ENCODE data around the gene ZNF592.
"Not testable (repeated sequence)": the region's sequence is repeated elsewhere in the genome, so short reads cannot be mapped to it uniquely, and the experiment has no call there.

ZNF592 gene

DNA sequence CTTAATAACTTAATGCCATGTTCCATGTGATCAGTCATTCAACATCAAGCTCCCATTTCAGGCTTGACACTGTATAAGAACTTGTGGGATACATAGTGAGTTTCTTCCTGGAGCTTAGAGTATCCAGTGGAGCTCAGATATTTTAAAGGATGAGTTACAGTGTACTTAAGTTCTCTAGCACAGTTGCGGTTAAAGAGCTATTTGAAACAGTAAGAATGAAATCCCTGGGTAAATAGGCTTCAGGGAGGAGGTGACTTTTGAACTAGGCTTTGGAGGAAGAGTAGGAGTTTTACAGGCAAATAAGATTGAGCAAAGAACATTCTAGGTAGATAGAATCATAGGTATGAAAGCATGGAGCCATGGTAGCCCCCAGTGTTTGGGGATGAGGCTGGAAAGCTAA is 3.8 kb downstream of the ZNF592 start (continued):
- TF ChIP-seq ZBTB1 (tag by site-specific recombination; IDR thresholded peaks at IDR 0.05) (no peak), ZNF155 (tag by site-specific recombination; IDR thresholded peaks at IDR 0.05) (no peak)

DNA sequence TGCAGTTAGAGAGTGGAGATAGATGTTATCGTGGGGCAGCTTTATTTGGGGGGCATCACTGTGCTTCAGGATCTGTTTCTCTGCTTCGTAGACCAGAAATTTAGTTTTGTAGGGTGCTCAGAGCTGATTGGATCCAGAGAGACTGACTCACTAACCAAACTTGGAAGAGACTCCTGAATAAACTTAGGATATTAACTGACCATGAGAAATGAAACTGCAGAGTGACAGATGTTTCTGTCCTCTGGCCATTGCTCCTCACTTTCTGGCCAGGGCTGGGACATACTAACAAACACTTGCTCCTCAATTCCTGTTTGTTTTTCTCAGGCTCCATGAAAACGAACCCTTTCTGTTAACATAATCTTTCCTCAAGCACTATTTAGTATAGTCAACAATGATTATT is 4.3 kb downstream of the ZNF592 start:
- Histone ChIP-seq H3K4me1 (ENCODE audit: control insufficient read depth, insufficient read depth, low read length) (peaks cover 22% of the 10 kb centered on the region), H3K4me3 (ENCODE audit: low read depth, low read length) (no peak overlapping the region), H3K36me3 (ENCODE audit: control insufficient read depth in 2 of 2, insufficient read depth in 1 of 2, low read length in 2 of 2) (peaks cover 4 to 7% of the 10 kb centered on the region in 2 experiments; a peak in 2 of 3 replicates), H3K27ac (ENCODE audit: extremely low read depth, low read depth, low read length) (no peak overlapping the region), H3K9me3 (ENCODE audit: control insufficient read depth, insufficient read depth, low read depth, low read length) (no peaks in the 10 kb centered on the region)
- POLR2A ChIA-PET: interaction anchor here (1.5 kb wide), 1 partner anchor 37 kb away, joined by 4 read pairs; the partner anchor contains the start of gene SEC11A
- TF ChIP-seq ZNF560 (tag by site-specific recombination; IDR thresholded peaks at IDR 0.05; ENCODE audit: borderline replicate concordance): no peak
- no peak for TF ChIP-seq OSR2 (tag by site-specific recombination; IDR thresholded peaks at IDR 0.05)
- TF ChIP-seq ZBTB48 (tag by site-specific recombination; IDR thresholded peaks at IDR 0.05): no peak
- TF ChIP-seq ZBTB1 (tag by site-specific recombination; IDR thresholded peaks at IDR 0.05): no peak
- TF ChIP-seq ZNF654 (tag by site-specific recombination; IDR thresholded peaks at IDR 0.05; ENCODE audit: low read depth): no peak
- TF ChIP-seq ZNF112 (tag by site-specific recombination; IDR thresholded peaks at IDR 0.05): no peak
- CTCF ChIA-PET: interaction anchor here (0.6 to 0.7 kb wide), 2 partner anchors 94 to 152 kb away, joined by 3 read pairs; no protein-coding TSS in a partner anchor

DNA sequence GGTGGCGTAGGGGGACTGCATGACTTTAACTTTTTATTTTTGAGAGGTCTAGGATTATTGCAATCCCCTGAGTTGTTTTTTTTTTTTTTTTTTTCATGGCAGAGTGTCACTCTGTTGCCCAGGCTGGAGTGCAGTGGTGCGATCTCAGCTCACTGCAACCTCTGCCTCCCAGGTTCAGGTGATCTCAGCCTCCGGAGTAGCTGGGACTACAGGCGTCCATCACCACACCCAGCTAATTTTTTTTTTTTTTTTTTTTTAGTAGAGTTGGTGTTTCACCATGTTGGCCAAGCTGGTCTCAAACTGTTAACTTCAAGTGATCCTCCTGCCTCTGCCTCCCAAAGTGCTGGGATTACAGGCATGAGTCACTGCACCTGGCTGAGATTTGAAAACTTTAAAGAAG is 6.5 kb downstream of the ZNF592 start:
- POLR2A ChIA-PET: interaction anchor here (0.6 kb wide), 1 partner anchor 36 kb away, joined by 7 read pairs; no protein-coding TSS in a partner anchor
- H3K27ac ChIP-seq (ENCODE audit: extremely low read depth, low read depth, low read length); H3K36me3 ChIP-seq (ENCODE audit: control insufficient read depth in 2 of 2, insufficient read depth in 1 of 2, low read length in 2 of 2); CTCF ChIA-PET; H3K9me3 ChIP-seq (ENCODE audit: control insufficient read depth, insufficient read depth, low read depth, low read length); H3K4me3 ChIP-seq (ENCODE audit: low read depth, low read length): not testable (repeated sequence)
- H3K4me1 ChIP-seq (ENCODE audit: control insufficient read depth, insufficient read depth, low read length): peaks cover 25% of the 10 kb centered on the region
- peak; percentile 71; the same call in 1 of the 2 replicates for TF ChIP-seq ZNF394 (tag by site-specific recombination; IDR thresholded peaks at IDR 0.05; ENCODE audit: borderline replicate concordance)
- TF ChIP-seq, protein P1, sequence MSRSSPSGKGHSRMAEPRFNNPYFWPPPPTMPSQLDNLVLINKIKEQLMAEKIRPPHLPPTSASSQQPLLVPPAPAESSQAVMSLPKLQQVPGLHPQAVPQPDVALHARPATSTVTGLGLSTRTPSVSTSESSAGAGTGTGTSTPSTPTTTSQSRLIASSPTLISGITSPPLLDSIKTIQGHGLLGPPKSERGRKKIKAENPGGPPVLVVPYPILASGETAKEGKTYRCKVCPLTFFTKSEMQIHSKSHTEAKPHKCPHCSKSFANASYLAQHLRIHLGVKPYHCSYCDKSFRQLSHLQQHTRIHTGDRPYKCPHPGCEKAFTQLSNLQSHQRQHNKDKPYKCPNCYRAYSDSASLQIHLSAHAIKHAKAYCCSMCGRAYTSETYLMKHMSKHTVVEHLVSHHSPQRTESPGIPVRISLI (tag by site-specific recombination; IDR thresholded peaks at IDR 0.05): peak; percentile 85

DNA sequence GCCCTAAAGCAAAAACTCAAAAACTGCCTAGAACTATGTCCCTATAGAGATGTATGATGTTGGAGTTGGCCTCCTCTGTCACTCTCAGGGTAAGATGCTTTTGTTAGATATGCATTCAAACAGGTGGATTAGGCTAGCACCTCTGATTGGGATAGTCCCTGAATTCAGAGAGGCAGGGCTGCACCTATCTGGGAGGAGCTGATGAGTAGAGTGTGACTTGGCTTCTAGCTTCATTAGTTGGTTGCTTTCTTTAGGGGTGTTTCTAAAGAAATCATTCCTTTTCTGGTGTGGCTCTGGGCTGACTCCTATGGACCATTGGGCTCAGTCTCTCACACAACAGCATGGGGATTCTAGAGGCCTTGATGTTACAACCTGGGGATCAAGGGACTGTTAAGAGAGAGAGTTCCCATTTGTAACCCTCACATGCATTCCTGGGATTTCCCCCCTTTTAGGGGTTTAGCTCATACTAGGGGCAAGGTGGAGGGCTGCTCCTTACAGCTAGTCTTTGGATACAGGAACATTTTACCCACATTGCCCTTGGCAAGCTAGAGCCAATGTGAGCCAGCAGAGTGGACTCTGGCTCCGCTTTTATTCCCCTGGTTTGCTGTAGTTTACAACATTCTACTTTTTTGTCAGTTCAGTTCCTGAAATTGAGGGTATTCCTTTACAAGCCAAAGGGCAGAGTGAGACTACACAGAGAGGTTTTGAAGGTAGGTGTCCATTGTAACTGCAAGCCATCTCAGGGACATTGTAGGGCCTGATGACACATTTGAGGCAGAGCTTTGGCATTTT is 7.5 kb downstream of the ZNF592 start:
- POLR2A ChIA-PET: interaction anchor here (0.6 kb wide), 1 partner anchor 13 kb away, joined by 5 read pairs; no protein-coding TSS in a partner anchor
- peaks cover 16% of the 10 kb centered on the region for H3K4me1 ChIP-seq (ENCODE audit: control insufficient read depth, insufficient read depth, low read length)
- no peaks in the 10 kb centered on the region for H3K9me3 ChIP-seq (ENCODE audit: control insufficient read depth, insufficient read depth, low read depth, low read length)

DNA sequence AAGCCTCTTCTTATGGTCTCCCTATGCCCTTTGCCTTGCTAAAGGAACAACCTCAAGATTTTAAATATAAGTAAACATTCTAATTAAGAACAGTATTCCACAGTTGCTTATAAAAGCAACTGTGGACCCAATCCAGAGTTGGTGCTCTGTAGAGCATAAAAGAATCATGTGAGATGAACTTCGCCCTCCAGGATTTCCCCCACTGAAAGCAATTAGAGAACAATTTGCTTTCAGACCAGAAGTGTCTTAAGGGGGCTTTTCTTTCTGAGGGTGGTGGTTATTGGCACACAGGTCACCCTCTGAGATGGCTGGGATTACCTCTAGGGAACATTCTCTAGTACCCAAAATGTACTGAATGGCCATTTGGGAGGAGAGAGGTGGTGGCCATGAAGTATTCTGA is 10.6 kb downstream of the ZNF592 start:
- Histone ChIP-seq H3K4me3 (ENCODE audit: low read depth, low read length) (no peak overlapping the region), H3K36me3 (ENCODE audit: control insufficient read depth in 2 of 2, insufficient read depth in 1 of 2, low read length in 2 of 2) (peaks cover 4 to 7% of the 10 kb centered on the region in 2 experiments; a peak in 2 of 3 replicates), H3K4me1 (ENCODE audit: control insufficient read depth, insufficient read depth, low read length) (peaks cover 20% of the 10 kb centered on the region), H3K27ac (ENCODE audit: extremely low read depth, low read depth, low read length) (no peak overlapping the region), H3K9me3 (ENCODE audit: control insufficient read depth, insufficient read depth, low read depth, low read length) (no peaks in the 10 kb centered on the region)
- TF ChIP-seq, protein P2, sequence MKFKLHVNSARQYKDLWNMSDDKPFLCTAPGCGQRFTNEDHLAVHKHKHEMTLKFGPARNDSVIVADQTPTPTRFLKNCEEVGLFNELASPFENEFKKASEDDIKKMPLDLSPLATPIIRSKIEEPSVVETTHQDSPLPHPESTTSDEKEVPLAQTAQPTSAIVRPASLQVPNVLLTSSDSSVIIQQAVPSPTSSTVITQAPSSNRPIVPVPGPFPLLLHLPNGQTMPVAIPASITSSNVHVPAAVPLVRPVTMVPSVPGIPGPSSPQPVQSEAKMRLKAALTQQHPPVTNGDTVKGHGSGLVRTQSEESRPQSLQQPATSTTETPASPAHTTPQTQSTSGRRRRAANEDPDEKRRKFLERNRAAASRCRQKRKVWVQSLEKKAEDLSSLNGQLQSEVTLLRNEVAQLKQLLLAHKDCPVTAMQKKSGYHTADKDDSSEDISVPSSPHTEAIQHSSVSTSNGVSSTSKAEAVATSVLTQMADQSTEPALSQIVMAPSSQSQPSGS (tag by site-specific recombination; IDR thresholded peaks at IDR 0.05; ENCODE audit: low read depth): no peak
- TF ChIP-seq, protein P3, sequence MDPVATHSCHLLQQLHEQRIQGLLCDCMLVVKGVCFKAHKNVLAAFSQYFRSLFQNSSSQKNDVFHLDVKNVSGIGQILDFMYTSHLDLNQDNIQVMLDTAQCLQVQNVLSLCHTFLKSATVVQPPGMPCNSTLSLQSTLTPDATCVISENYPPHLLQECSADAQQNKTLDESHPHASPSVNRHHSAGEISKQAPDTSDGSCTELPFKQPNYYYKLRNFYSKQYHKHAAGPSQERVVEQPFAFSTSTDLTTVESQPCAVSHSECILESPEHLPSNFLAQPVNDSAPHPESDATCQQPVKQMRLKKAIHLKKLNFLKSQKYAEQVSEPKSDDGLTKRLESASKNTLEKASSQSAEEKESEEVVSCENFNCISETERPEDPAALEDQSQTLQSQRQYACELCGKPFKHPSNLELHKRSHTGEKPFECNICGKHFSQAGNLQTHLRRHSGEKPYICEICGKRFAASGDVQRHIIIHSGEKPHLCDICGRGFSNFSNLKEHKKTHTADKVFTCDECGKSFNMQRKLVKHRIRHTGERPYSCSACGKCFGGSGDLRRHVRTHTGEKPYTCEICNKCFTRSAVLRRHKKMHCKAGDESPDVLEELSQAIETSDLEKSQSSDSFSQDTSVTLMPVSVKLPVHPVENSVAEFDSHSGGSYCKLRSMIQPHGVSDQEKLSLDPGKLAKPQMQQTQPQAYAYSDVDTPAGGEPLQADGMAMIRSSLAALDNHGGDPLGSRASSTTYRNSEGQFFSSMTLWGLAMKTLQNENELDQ (tag by site-specific recombination; IDR thresholded peaks at IDR 0.05; ENCODE audit: low read depth): no peak
- TF ChIP-seq FEZF1 (tag by site-specific recombination; IDR thresholded peaks at IDR 0.05) (no peak), HOXD13 (CRISPR knock-in tag; IDR thresholded peaks at IDR 0.05; ENCODE audit: borderline replicate concordance) (no peak), PRDM1 (tag by site-specific recombination; IDR thresholded peaks at IDR 0.05) (no peak)
- TF ChIP-seq, protein P4, sequence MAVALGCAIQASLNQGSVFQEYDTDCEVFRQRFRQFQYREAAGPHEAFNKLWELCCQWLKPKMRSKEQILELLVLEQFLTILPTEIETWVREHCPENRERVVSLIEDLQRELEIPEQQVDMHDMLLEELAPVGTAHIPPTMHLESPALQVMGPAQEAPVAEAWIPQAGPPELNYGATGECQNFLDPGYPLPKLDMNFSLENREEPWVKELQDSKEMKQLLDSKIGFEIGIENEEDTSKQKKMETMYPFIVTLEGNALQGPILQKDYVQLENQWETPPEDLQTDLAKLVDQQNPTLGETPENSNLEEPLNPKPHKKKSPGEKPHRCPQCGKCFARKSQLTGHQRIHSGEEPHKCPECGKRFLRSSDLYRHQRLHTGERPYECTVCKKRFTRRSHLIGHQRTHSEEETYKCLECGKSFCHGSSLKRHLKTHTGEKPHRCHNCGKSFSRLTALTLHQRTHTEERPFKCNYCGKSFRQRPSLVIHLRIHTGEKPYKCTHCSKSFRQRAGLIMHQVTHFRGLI (tag by site-specific recombination; IDR thresholded peaks at IDR 0.05): no peak
- POLR2A ChIA-PET: no interaction called here
- CTCF ChIA-PET: no interaction called here

More for the DNA sequence above, 7.5 kb downstream of the ZNF592 start:
- Histone ChIP-seq H3K36me3 (ENCODE audit: control insufficient read depth in 2 of 2, insufficient read depth in 1 of 2, low read length in 2 of 2) (peaks cover 4 to 7% of the 10 kb centered on the region in 2 experiments; a peak in 2 of 3 replicates), H3K27ac (ENCODE audit: extremely low read depth, low read depth, low read length) (no peak overlapping the region), H3K4me3 (ENCODE audit: low read depth, low read length) (no peak overlapping the region)
- TF ChIP-seq SCRT2 (tag by site-specific recombination; IDR thresholded peaks at IDR 0.05) (peak; percentile 86), ZNF354C (tag by site-specific recombination; IDR thresholded peaks at IDR 0.05; ENCODE audit: borderline replicate concordance, low read depth) (no peak), SCRT1 (tag by site-specific recombination; IDR thresholded peaks at IDR 0.05; ENCODE audit: borderline replicate concordance) (peak; percentile 65; the same call in 1 of the 2 replicates)
- CTCF ChIA-PET: interaction anchor here (0.6 to 1.6 kb wide), 2 partner anchors 9 to 12 kb away, joined by 3 read pairs; no protein-coding TSS in a partner anchor
